ENCODE results near the gene ARHGAP19.
A peak's percentile ranks its signal among the peaks of the same experiment; 100 is the strongest.

ARHGAP19 gene

GRCh38 chr10:97333351-97333600, 40.8 kb upstream of the ARHGAP19 start:
- Histone ChIP-seq H3K4me3 (ENCODE audit: low read length) (peak overlapping the region; percentile 64), H3K9me3 (replicated peaks; ENCODE audit: insufficient read depth, low read length) (no peaks in the 10 kb centered on the region), H3K27me3 (replicated peaks; ENCODE audit: insufficient read depth, low read length) (peaks cover 29% of the 10 kb centered on the region), H2AFZ (ENCODE audit: low read length) (0 out of 2 replicates have a peak overlapping the region, but pooled peaks have one; percentile 69), H3K9ac (ENCODE audit: low read length) (peak overlapping the region; percentile 53; the same call in 1 of the 2 replicates), H3K27ac (ENCODE audit: low read length) (no peak overlapping the region), H3K4me2 (ENCODE audit: low read depth, low read length) (peak overlapping the region; percentile 89), H3K79me2 (ENCODE audit: low read length) (peaks cover 10% of the 10 kb centered on the region), H3K9me2 (replicated peaks; ENCODE audit: insufficient read depth, low read length) (no peaks in the 10 kb centered on the region), H3F3A (ENCODE audit: insufficient read depth, low read length) (0 out of 2 replicates have a peak, but pooled peaks cover 5% of the 10 kb centered on the region), H3K4me1 (ENCODE audit: low read length) (peaks cover 16% of the 10 kb centered on the region; the same call in 1 of the 2 replicates), H4K20me1 (ENCODE audit: insufficient read depth, low read length) (no peaks in the 10 kb centered on the region), H3K36me3 (replicated peaks; ENCODE audit: insufficient read depth, low read length) (no peaks in the 10 kb centered on the region)
- TF ChIP-seq, protein P1, sequence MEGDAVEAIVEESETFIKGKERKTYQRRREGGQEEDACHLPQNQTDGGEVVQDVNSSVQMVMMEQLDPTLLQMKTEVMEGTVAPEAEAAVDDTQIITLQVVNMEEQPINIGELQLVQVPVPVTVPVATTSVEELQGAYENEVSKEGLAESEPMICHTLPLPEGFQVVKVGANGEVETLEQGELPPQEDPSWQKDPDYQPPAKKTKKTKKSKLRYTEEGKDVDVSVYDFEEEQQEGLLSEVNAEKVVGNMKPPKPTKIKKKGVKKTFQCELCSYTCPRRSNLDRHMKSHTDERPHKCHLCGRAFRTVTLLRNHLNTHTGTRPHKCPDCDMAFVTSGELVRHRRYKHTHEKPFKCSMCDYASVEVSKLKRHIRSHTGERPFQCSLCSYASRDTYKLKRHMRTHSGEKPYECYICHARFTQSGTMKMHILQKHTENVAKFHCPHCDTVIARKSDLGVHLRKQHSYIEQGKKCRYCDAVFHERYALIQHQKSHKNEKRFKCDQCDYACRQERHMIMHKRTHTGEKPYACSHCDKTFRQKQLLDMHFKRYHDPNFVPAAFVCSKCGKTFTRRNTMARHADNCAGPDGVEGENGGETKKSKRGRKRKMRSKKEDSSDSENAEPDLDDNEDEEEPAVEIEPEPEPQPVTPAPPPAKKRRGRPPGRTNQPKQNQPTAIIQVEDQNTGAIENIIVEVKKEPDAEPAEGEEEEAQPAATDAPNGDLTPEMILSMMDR (IDR thresholded peaks at IDR 0.05; ENCODE audit: low read length): no peak
- TF ChIP-seq EZH2phosphoT487 (IDR thresholded peaks at IDR 0.05; ENCODE audit: low read length): no peak
- TF ChIP-seq EZH2 (optimal IDR thresholded peaks at IDR 0.05; ENCODE audit: low read depth, low read length): no peak
- no peak for DNase-seq

DNA sequence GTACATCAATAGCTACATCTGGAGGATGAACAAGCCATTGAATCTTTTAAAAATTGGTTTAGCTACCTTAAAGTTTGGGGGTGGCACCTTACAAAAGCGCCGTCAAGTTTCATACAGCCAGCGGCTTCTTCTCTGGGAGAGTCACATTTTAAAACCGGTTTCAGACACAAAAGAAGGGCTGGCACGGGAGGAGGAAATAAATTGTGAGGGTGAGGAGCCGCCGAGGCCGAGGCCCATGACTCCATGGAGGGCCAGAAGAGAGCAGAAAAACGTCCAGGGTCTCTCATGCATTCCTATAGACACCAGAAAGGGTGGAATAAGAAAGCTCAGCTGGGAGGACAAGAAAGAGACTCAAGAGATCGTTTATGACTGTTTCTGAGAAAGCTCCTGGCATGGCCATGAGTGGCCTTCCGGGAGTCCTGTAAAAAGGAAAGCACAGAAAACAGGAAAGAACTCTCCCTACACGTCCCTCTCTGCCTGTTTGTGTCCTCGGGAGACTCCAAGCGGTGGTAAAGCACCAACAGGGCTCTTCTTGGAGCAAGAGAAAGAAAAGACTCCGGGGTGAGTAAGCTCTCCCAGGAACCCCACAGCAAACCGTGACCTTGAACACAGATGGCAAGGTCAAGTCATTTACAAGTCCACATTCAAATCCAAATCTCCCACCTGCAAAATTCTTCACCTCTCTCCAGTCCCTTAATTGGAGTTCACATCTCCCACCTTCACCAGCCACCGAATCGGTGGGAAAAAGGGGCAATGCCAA, 40.3 kb upstream of the ARHGAP19 start:
- H3K27ac ChIP-seq (ENCODE audit: low read length): no peak overlapping the region
- peak overlapping the region; percentile 64; the same call in 1 of the 2 replicates for H3K4me3 ChIP-seq (ENCODE audit: low read length)
- no peaks in the 10 kb centered on the region for H4K20me1 ChIP-seq (ENCODE audit: insufficient read depth, low read length)
- H3K9me2 ChIP-seq (replicated peaks; ENCODE audit: insufficient read depth, low read length): no peaks in the 10 kb centered on the region
- no peaks in the 10 kb centered on the region for H3K9me3 ChIP-seq (replicated peaks; ENCODE audit: insufficient read depth, low read length)
- H3K4me1 ChIP-seq (ENCODE audit: low read length): peaks cover 16% of the 10 kb centered on the region; the same call in 1 of the 2 replicates
- peaks cover 28% of the 10 kb centered on the region for H3K27me3 ChIP-seq (replicated peaks; ENCODE audit: insufficient read depth, low read length)
- no peak overlapping the region for H3K9ac ChIP-seq (ENCODE audit: low read length)
- H3K79me2 ChIP-seq (ENCODE audit: low read length): peaks cover 10% of the 10 kb centered on the region
- H3K36me3 ChIP-seq (replicated peaks; ENCODE audit: insufficient read depth, low read length): no peaks in the 10 kb centered on the region
- no peak for DNase-seq
- 0 out of 2 replicates have a peak, but pooled peaks cover 5% of the 10 kb centered on the region for H3F3A ChIP-seq (ENCODE audit: insufficient read depth, low read length)
- H2AFZ ChIP-seq (ENCODE audit: low read length): no peak overlapping the region
- TF ChIP-seq EZH2phosphoT487 (IDR thresholded peaks at IDR 0.05; ENCODE audit: low read length): no peak
- TF ChIP-seq, protein P1 (IDR thresholded peaks at IDR 0.05; ENCODE audit: low read length): no peak
- TF ChIP-seq EZH2 (optimal IDR thresholded peaks at IDR 0.05; ENCODE audit: low read depth, low read length): no peak
- H3K4me2 ChIP-seq (ENCODE audit: low read depth, low read length): peak overlapping the region; percentile 89

DNA sequence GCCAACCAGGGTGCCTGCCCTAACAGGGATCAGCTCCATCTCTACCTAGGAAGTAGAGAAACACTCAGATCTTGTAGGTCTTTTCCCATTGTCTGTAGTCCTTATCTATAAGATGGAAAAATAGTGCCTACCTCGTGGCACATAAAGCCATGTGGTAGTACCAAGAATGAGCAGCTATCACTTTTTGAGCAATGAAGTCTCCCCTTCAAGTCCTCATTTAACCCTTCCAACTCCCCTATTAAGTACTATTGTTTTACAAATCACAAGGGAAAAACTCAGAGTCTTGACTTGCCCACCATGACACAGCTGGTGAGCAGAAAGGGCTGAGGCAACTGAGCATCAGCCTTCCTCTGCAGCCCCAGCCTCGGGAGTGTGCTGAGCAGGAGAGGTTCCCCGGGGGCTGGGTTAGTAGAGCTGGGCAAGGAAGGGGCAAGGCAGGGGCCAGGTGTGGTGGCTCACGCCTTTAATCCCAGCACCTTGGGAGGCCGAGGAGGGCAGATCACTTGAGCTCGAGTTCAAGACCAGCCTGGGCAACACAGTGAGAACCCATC, 38.8 kb upstream of the ARHGAP19 start:
- Histone ChIP-seq H3K27ac (ENCODE audit: low read length) (no peak overlapping the region), H4K20me1 (ENCODE audit: insufficient read depth, low read length) (no peaks in the 10 kb centered on the region), H2AFZ (ENCODE audit: low read length) (no peak overlapping the region), H3K4me2 (ENCODE audit: low read depth, low read length) (no peak overlapping the region), H3K4me1 (ENCODE audit: low read length) (peaks cover 16% of the 10 kb centered on the region; the same call in 1 of the 2 replicates), H3K36me3 (replicated peaks; ENCODE audit: insufficient read depth, low read length) (no peaks in the 10 kb centered on the region), H3K9me2 (replicated peaks; ENCODE audit: insufficient read depth, low read length) (no peaks in the 10 kb centered on the region), H3F3A (ENCODE audit: insufficient read depth, low read length) (0 out of 2 replicates have a peak, but pooled peaks cover 5% of the 10 kb centered on the region), H3K79me2 (ENCODE audit: low read length) (peaks cover 10% of the 10 kb centered on the region), H3K4me3 (ENCODE audit: low read length) (no peak overlapping the region), H3K27me3 (replicated peaks; ENCODE audit: insufficient read depth, low read length) (peaks cover 12% of the 10 kb centered on the region), H3K9me3 (replicated peaks; ENCODE audit: insufficient read depth, low read length) (no peaks in the 10 kb centered on the region), H3K9ac (ENCODE audit: low read length) (no peak overlapping the region)
- DNase-seq: no peak
- TF ChIP-seq, protein P1 (IDR thresholded peaks at IDR 0.05; ENCODE audit: low read length): no peak
- no peak for TF ChIP-seq EZH2 (optimal IDR thresholded peaks at IDR 0.05; ENCODE audit: low read depth, low read length)
- no peak for TF ChIP-seq EZH2phosphoT487 (IDR thresholded peaks at IDR 0.05; ENCODE audit: low read length)
